GM18951 (cell line): ENCODE measurements around the gene MAPK4.

Experiments
- POLR2A ChIP-seq: IDR thresholded peaks from 4 replicates; pipeline ENCODE4 v1.6.1; 2011; ENCODE audit warnings: mild to moderate bottlenecking; ENCODE audit not compliant: insufficient read length, insufficient read depth; ENCODE audit errors: extremely low read depth
- in situ Hi-C: fragments of 300-500 bp; cut with MboI; formaldehyde crosslinking; loops from one replicate; pipeline ENCODE4 v1.12.0; 2022; ENCODE audit warnings: low sequenced_read_pairs, mixed read lengths, inconsistent platforms; ENCODE audit not compliant: unreplicated experiment

The MAPK4 gene

GRCh38 chr18:50659091-50660003 is 99.5 kb downstream of the MAPK4 start:
- TF ChIP-seq POLR2A, result no peak
- in situ Hi-C loops, result no loop called here

GRCh38 chr18:50661013-50661412 is 101.1 kb downstream of the MAPK4 start:
- in situ Hi-C loops, result no loop called here
- TF ChIP-seq POLR2A, result no peak

DNA sequence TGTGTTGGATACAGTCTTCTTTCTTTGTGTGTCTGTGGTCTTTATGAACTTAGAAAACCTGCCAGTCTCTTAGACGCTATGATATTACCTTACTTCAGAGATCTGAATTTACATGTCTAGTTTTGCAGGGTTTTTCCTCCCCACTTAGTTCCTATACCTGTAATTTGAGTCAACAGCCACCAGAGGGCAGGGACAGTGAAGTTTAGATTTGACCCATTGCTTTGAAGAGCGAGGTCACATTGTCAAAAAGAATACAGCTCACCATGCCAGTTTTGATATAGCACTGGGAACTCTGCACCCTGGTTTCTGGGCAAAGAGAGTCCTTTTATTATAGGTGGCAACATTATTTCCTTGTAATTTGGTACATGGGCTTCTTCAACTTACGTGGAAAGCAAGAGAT is 102.3 kb downstream of the MAPK4 start:
- in situ Hi-C loops, result no loop called here
- no peak for TF ChIP-seq POLR2A

DNA sequence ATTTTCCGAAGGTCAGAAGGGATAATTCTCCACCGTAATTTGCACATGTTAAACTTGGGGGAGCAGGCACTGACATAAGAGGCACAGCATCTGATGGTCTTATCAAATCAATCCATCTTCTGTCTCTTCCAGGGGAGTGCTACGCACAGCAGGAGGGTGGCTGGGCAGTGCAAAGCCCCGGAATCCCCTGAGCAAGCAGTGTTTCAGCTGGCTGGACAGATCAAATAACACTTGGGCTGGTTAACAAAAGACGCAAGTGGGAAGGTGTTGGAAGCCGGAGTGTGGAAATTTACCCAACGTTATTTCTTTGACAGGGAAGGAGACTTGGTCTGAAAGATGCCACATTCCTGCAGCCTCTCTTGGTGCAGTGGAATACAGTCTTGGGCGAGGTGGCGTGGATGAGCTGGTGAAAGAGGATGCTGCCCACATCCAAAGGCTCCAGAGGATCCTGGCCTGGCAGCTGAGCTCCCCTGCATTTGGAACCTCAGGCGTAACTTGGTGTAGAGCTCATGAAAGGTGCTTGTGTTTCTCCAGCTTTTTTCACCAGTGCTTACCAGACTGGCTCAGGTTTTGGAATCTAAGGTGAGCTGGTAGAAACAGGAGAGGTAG is 103.0 kb downstream of the MAPK4 start:
- in situ Hi-C loops, result no loop called here
- no peak for TF ChIP-seq POLR2A

DNA sequence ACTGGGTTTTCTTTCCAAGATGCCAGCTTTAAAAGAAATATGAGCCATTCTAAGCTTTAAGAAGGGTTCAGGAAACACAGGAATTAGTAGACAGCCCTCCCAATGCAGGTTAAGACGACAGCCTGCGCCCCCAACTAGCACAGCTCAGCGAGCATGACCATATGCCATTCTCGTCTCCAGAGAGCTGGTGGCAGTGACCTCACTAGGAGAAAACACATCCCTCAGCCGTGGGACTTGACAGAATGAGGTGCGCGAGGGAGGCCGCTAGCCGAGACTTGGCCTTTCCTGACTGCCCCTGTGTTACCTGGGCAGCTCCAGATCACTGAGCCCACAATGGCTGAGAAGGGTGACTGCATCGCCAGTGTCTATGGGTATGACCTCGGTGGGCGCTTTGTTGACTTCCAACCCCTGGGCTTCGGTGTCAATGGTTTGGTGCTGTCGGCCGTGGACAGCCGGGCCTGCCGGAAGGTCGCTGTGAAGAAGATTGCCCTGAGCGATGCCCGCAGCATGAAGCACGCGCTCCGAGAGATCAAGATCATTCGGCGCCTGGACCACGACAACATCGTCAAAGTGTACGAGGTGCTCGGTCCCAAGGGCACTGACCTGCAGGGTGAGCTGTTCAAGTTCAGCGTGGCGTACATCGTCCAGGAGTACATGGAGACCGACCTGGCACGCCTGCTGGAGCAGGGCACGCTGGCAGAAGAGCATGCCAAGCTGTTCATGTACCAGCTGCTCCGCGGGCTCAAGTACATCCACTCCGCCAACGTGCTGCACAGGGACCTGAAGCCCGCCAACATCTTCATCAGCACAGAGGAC is 103.9 kb downstream of the MAPK4 start:
- in situ Hi-C loops, result no loop called here
- no peak for TF ChIP-seq POLR2A

DNA sequence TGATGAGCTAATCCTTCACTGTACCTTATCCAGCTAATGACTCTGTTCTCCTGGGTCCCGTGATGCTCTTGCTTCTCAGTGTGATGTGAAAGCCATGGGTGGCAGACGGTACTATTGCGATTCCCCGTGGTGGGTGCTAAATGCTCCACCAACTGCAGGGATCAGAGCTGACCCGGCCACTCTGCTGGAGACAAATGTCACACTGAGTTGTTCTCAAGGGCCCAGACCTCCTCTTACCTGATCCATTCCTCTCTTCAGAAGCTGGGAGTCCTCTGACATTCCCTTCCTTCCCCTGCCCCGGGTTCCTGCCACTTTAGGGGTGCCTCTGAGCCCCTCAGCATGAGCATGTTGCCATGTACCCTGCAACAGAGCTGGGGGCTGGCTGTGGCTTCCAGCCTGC is 105.1 kb downstream of the MAPK4 start:
- no peak for TF ChIP-seq POLR2A
- in situ Hi-C loops, result no loop called here

DNA sequence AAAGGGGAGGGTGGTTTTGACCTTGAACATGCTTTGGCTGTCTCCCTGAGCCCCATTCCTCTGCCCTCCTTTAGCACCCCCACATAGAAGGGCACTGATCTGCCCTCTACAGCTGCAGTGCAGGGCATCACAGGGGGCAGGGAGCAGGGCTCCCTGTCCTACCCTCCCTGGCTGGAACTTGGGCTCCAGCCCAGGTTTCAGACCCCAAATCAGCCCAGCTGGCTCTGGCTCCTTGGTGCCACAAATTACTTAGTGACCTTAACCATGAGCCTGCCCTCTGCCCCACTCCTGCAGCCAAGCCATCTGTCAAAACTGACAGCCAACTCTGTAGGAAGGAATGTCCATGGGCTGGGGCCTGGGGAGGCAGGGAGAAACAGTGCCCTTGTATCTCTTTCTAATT is 105.6 kb downstream of the MAPK4 start:
- in situ Hi-C loops, result no loop called here
- TF ChIP-seq POLR2A, result no peak

DNA sequence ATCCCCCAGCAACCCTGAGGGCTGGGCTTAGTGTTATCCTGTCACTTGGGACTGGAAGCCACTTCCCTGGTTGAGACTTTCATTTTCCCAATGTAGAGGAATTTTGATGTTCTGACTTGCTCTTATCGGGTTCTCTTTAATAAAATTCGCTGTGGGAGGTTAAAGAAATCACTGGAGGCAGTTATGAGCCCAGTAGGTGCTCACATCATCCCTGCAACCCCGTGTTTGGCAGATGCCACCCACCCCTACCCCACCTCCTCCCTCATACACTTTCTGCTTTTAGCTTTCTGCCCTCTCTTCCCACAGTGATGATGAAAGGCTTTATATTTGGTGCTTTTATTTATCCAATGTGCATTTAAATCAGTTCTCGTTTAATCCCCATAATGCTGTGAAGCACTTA is 106.6 kb downstream of the MAPK4 start:
- no peak for TF ChIP-seq POLR2A
- in situ Hi-C loops, result no loop called here

DNA sequence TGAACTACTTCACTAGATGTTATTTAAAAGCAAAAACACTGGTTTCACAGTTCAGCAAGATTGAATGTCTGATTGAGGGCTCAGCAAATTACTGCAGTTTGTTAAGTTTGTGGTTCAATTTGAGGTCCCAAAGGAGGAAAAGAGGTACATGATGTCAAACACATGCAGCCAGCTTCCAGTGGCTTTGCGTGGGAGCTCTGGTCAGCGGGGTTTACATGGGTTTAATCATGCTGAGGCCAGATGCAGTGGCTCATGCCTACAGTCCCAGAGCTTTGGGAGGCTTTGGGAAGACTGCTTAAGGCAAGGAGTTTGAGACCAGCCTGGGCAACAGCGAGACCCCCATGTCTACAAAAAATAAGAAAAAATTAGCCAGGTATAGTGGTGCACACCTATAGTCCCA is 111.5 kb downstream of the MAPK4 start:
- in situ Hi-C loops, result no loop called here
- TF ChIP-seq POLR2A, result no peak

GRCh38 chr18:50674307-50674980 is 114.6 kb downstream of the MAPK4 start:
- no peak for TF ChIP-seq POLR2A
- in situ Hi-C loops, result no loop called here

DNA sequence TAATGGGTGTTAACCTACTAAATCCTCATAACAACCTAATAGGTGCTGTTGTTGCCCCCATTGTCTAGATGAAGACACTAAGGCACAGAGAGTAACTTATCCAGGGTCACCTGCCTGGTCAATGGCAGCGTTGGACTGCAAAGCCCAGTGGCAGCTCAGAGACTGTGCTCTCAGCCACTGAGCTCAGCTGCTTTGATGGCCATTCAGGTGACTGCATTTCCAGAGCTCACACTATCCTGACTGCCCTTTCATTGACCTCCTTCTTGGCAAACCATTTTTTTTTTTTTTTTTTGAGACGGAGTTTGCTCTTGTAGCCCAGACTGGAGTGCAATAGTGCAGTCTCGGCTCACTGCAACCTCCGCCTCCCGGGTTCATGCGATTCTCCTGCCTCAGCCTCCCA is 115.2 kb downstream of the MAPK4 start:
- in situ Hi-C loops, result no loop called here
- no peak for TF ChIP-seq POLR2A

GRCh38 chr18:50678651-50679050 is 118.8 kb downstream of the MAPK4 start:
- TF ChIP-seq POLR2A, result no peak

DNA sequence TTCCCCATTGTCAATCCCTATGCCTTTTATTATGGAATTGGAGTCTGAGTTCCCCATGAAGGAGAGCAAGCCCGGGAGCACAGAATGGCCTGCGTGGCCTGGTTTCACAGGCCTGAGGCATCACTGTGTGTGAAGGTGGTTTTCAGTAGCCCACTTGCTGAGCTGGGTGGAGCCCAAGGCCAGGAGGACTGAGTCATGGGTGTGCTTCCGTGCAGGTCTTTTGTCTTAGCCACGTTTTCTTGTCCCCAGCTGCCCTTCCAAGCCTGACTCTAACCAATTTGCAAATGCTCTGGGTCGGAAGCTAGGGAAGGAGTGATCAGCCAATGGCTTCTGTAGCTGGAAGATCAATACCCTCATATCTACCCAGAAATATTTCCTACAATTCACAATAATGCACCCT is 119.2 kb downstream of the MAPK4 start:
- in situ Hi-C loops, result no loop called here
- no peak for TF ChIP-seq POLR2A

More at GRCh38 chr18:50678651-50679050, 118.8 kb downstream of the MAPK4 start:
- in situ Hi-C loops, result no loop called here
